WTC11 (cell line): ENCODE results near the gene SYCN. TPM values are rescaled to one million over a fixed set of nuclear protein-coding genes. Genes with fewer than 3 reads are reported as not detected.

ENCODE experiments used
- ATAC-seq: fragments of 200-7000 bp; cut with Tn5 transposase; 2 replicates; pipeline ENCODE4 v1.10.0; 2021; ENCODE audit warnings: mild to moderate bottlenecking, moderate library complexity
- CTCF ChIA-PET: fragments of 300-600 bp; sonication (Branson Sonifier 250); formaldehyde crosslinking; loops from one replicate; lab custom pipeline; 2021; ENCODE audit warnings: antibody characterized with exemption; lab: Charles Lee
- POLR2A ChIA-PET: fragments of 350-600 bp; sonication (Branson Sonifier 250); formaldehyde crosslinking; loops from one replicate; lab custom pipeline; 2021; ENCODE audit warnings: antibody characterized with exemption; lab: Charles Lee
- DNase-seq: peaks from one replicate; pipeline ENCODE4 v3.0.0; 2021; ENCODE audit warnings: low spot score
- H3K27ac Mint-ChIP-seq: 2 replicates; pipeline ENCODE4 v1.8.0; 2021; ENCODE audit warnings: mixed read lengths
- H3K27me3 Mint-ChIP-seq: 2 replicates; pipeline ENCODE4 v1.8.0; 2021; ENCODE audit warnings: low read depth, mild to moderate bottlenecking, moderate library complexity, mixed read lengths
- H3K36me3 Mint-ChIP-seq: 2 replicates; pipeline ENCODE4 v1.8.0; 2021; ENCODE audit warnings: mixed read lengths
- H3K4me1 Mint-ChIP-seq: 2 replicates; pipeline ENCODE4 v1.8.0; 2022; ENCODE audit warnings: mixed read lengths
- H3K4me3 Mint-ChIP-seq: 2 replicates; pipeline ENCODE4 v1.8.0; 2021; ENCODE audit warnings: mild to moderate bottlenecking, moderate library complexity, mixed read lengths
- H3K9me3 Mint-ChIP-seq: 2 replicates; pipeline ENCODE4 v1.8.0; 2021; ENCODE audit warnings: mixed read lengths
- AFF4 ChIP-seq: sonication (generic); formaldehyde crosslinking; IDR thresholded peaks from 2 replicates; pipeline ENCODE4 v1.8.1; 2023; ENCODE audit warnings: mild to moderate bottlenecking, missing genetic modification reagents, borderline replicate concordance
- ARID4B ChIP-seq: sonication (generic); formaldehyde crosslinking; IDR thresholded peaks from 2 replicates; pipeline ENCODE4 v1.8.0; 2023; ENCODE audit warnings: missing genetic modification reagents, mild to moderate bottlenecking, borderline replicate concordance
- ATF6 ChIP-seq: sonication (generic); formaldehyde crosslinking; IDR thresholded peaks from 2 replicates; pipeline ENCODE4 v1.8.1; 2023; ENCODE audit warnings: mild to moderate bottlenecking, missing genetic modification reagents
- E2F1 ChIP-seq: sonication (generic); formaldehyde crosslinking; IDR thresholded peaks from 2 replicates; pipeline ENCODE4 v1.8.0; 2022; ENCODE audit warnings: mild to moderate bottlenecking, missing genetic modification reagents
- ELF4 ChIP-seq: sonication (generic); formaldehyde crosslinking; IDR thresholded peaks from 2 replicates; pipeline ENCODE4 v1.8.1; 2022; ENCODE audit warnings: low read depth, mild to moderate bottlenecking, moderate library complexity, missing genetic modification reagents
- ESRRA ChIP-seq: sonication (generic); formaldehyde crosslinking; IDR thresholded peaks from 2 replicates; pipeline ENCODE4 v1.8.1; 2022; ENCODE audit warnings: mild to moderate bottlenecking, missing genetic modification reagents, borderline replicate concordance
- GABPB1 ChIP-seq: sonication (generic); formaldehyde crosslinking; IDR thresholded peaks from 2 replicates; pipeline ENCODE4 v1.8.1; 2023; ENCODE audit warnings: mild to moderate bottlenecking, missing genetic modification reagents
- GRHL2 ChIP-seq: fragments of 250-450 bp; sonication (Bioruptor Pico); IDR thresholded peaks from 2 replicates; pipeline ENCODE4 v1.8.0; 2022; ENCODE audit warnings: mild to moderate bottlenecking, moderate library complexity; ENCODE audit not compliant: insufficient replicate concordance, severe bottlenecking
- NR1H2 ChIP-seq: sonication (generic); formaldehyde crosslinking; IDR thresholded peaks from 2 replicates; pipeline ENCODE4 v1.9.0; 2021; ENCODE audit warnings: mild to moderate bottlenecking, moderate library complexity, missing genetic modification reagents
- NR2C2 ChIP-seq: sonication (generic); formaldehyde crosslinking; IDR thresholded peaks from 2 replicates; pipeline ENCODE4 v1.8.0; 2022; ENCODE audit warnings: mild to moderate bottlenecking, missing genetic modification reagents
- PRDM15 ChIP-seq: sonication (generic); formaldehyde crosslinking; IDR thresholded peaks from 2 replicates; pipeline ENCODE4 v1.8.0; 2022; ENCODE audit warnings: missing genetic modification reagents
- PREB ChIP-seq: sonication (generic); formaldehyde crosslinking; IDR thresholded peaks from 2 replicates; pipeline ENCODE4 v1.8.1; 2022; ENCODE audit warnings: mild to moderate bottlenecking, missing genetic modification reagents, moderate library complexity, borderline replicate concordance
- USF1 ChIP-seq: sonication (generic); formaldehyde crosslinking; IDR thresholded peaks from 2 replicates; pipeline ENCODE4 v1.8.0; 2022; ENCODE audit warnings: mild to moderate bottlenecking, missing genetic modification reagents
- ZBTB21 ChIP-seq: sonication (generic); formaldehyde crosslinking; IDR thresholded peaks from 2 replicates; pipeline ENCODE4 v1.8.1; 2023; ENCODE audit warnings: mild to moderate bottlenecking, missing genetic modification reagents, borderline replicate concordance
- ZNF219 ChIP-seq: sonication (generic); formaldehyde crosslinking; IDR thresholded peaks from 2 replicates; pipeline ENCODE4 v1.8.0; 2023; ENCODE audit warnings: missing genetic modification reagents, mild to moderate bottlenecking, borderline replicate concordance
- ZNF423 ChIP-seq: fragments of 250-450 bp; sonication (Bioruptor Pico); IDR thresholded peaks from 2 replicates; pipeline ENCODE4 v2.1.2; 2022; ENCODE audit warnings: mild to moderate bottlenecking, moderate library complexity
- ZSCAN18 ChIP-seq: fragments of 250-450 bp; sonication (Bioruptor Pico); IDR thresholded peaks from 2 replicates; pipeline ENCODE4 v2.1.2; 2022; ENCODE audit warnings: mild to moderate bottlenecking, moderate library complexity
- total RNA-seq: library from RNA; stranded (reverse); gene quantifications from 3 replicates; pipeline ENCODE4 v1.2.3, GENCODE V29; 2021

Gene SYCN
- total RNA-seq, 1 experiment from 2014 or later: 0.77 TPM

GRCh38 chr19:39160889-39161672 lies 43.0 kb downstream of the SYCN start:
- Mint-ChIP-seq H3K36me3 (no peaks in the 10 kb centered on the region), H3K4me1 (peaks cover 20% of the 10 kb centered on the region), H3K27ac (no peak overlapping the region), H3K9me3 (no peaks in the 10 kb centered on the region), H3K4me3 (no peak overlapping the region), H3K27me3 (no peaks in the 10 kb centered on the region; the same call in 1 of the 2 replicates)
- ATAC-seq: no peak
- DNase-seq: no peak
- ChIA-PET CTCF (no interaction called here), POLR2A (no interaction called here)
- TF ChIP-seq ZNF219 (no peak), ATF6 (no peak), GRHL2 (CRISPR knock-in tag) (no peak), ELF4 (CRISPR knock-in tag) (no peak), PRDM15 (CRISPR knock-in tag) (no peak), ARID4B (CRISPR knock-in tag) (no peak), ZNF423 (CRISPR knock-in tag) (no peak), USF1 (CRISPR knock-in tag) (no peak), AFF4 (no peak), PREB (CRISPR knock-in tag) (no peak), NR1H2 (no peak), ZSCAN18 (CRISPR knock-in tag) (no peak), GABPB1 (CRISPR knock-in tag) (no peak), ZBTB21 (no peak), E2F1 (CRISPR knock-in tag) (no peak), NR2C2 (CRISPR knock-in tag) (no peak), ESRRA (no peak)
